HG02678 (cell line): Measurements from ENCODE around the gene DDX49.

Source experiments
- ATAC-seq: cut with Tn5 transposase; IDR thresholded peaks from one replicate; pipeline ENCODE4 v1.9.1; 2021; ENCODE audit warnings: mild to moderate bottlenecking, moderate library complexity; ENCODE audit not compliant: unreplicated experiment

The DDX49 gene, protein sequence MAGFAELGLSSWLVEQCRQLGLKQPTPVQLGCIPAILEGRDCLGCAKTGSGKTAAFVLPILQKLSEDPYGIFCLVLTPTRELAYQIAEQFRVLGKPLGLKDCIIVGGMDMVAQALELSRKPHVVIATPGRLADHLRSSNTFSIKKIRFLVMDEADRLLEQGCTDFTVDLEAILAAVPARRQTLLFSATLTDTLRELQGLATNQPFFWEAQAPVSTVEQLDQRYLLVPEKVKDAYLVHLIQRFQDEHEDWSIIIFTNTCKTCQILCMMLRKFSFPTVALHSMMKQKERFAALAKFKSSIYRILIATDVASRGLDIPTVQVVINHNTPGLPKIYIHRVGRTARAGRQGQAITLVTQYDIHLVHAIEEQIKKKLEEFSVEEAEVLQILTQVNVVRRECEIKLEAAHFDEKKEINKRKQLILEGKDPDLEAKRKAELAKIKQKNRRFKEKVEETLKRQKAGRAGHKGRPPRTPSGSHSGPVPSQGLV

GRCh38 chr19:18919086-18919899 is at the start of gene DDX49, which contains the start of gene COPE:
DDX49 (plus strand) TSS chr19:18919715; CDS start chr19:18919742, 27 bp downstream.
COPE (minus strand) TSS chr19:18919387; CDS start chr19:18919348, 39 bp downstream.
- peak; percentile 95 for ATAC-seq

DNA sequence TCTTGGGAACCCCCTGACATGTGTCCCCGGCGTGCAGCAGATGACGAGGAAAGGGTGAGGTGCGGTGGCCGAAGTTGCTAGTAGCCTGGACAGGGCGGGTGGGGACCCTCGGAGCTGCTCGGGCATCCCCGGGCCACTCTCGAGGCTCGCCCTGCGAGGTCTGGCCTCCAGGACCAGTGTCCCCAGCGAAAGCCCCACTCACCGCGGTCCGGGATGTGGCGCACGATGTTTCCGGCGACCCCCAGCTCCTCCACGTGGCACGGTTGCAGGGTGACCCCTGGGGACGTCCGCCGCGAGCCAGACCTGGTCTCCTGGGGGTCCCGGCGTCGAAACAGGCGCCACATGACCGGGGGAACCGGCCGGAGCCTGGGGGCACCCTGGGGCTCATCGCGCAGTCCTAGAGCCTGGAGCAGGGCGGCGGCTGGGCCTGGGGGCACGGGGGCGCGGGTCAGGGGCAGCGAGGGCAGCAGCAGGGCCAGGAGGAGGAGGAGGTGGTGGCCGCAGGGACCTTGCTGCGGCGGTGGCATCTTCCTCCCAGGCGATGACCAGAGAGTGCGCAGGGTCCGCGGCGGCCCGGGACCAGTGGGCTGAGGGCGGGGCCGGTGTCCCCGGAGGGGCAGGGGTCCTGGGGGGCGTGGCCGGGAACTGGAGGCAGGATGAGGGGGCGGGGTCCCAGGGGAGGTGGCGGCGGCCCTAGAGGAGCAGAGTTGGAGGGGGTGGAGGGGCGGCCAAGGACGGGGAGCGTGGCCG is 49.6 kb upstream of the DDX49 start:
- ATAC-seq: no peak

DNA sequence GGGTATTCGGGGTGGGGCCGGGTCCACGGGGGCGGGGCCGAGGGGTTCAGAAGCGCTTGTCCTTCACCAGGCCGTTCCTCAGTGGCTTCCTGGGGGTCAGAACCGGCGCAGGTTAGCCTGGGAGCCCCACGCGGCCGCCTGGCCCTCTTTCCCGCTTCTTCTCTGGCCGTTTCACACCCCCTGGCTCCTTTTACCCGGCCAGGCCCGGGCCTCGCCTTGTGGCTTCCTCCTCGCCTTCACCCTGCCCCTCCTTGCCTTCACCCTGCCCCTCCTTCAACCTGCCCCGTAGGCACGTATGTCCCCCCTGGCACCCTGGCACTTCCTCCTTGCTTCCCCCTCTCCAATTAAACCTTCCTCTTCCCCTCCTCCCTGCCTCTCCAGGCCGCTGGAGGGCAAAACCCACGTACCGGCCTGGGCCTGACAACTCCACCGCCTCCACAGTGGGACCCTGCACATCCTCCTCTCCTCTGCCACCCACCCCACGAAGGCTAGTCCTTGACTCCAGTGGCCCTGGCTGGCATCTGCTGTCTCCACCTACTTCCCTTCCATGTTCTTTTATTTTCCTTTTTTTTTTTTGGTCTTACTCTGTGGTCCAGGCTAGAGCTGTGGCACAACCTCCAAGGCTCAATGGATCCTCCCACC is 48.9 kb upstream of the DDX49 start:
- no peak for ATAC-seq

- ATAC-seq: no peak
These were observed 48.0 kb upstream of the DDX49 start for GRCh38 chr19:18871543-18871942.

GRCh38 chr19:18875726-18876125 is 43.8 kb upstream of the DDX49 start:
- ATAC-seq: no peak

DNA sequence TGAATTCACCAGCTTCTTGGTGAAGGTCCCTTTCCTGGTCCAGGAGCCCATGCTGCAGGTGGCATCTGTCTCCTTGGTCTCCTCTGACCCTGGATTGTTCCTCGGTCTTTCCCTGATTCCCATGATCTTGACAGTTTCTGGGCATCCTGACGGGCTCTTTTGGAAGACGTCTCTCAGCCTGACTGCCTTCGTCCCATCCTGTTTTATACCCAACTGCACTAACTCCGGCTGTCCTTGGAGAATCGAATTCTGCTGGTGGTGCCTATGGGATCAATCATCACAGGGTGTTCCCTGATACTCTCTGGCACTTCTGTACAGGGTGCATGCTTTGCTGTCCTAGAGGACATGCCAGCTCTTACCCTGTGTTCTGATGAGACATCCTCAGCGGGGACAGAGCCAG is 42.6 kb upstream of the DDX49 start:
- ATAC-seq: no peak

GRCh38 chr19:18878058-18878797 is 41.3 kb upstream of the DDX49 start:
- no peak for ATAC-seq

DNA sequence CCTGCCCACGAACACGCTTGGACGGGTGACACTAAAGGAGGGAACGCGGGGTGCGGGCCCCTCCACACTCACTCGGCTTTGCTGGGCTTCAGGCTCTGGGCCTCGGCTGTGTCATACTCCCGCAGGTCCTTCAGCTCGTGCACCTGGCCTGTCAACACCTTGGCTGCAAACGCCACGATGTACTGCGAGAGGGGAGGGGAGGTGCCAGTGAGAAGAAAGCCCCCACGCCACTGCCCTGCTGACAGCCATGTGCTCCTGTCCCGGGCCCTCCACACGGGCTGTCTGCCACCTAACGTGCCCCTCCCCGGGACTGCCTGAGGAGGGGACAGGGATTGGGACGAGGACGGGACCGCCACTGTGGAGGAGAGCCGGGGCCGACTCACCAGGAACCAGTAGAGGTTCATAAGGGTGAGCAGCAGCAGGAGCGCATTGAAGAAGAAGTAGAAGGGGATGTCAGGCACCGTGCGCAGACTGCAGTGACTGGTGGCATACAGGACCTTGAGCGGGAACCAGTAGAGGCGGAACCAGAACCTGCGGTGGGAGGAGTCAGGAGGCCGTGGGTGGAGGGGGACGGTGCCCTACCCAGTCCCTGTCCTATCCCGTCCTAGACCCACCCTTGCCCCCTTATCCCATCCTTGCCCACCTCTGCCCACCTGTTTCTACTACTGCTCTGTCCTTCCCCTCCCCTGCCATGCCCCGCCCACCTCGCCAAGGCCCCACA is 40.5 kb upstream of the DDX49 start:
- no peak for ATAC-seq

DNA sequence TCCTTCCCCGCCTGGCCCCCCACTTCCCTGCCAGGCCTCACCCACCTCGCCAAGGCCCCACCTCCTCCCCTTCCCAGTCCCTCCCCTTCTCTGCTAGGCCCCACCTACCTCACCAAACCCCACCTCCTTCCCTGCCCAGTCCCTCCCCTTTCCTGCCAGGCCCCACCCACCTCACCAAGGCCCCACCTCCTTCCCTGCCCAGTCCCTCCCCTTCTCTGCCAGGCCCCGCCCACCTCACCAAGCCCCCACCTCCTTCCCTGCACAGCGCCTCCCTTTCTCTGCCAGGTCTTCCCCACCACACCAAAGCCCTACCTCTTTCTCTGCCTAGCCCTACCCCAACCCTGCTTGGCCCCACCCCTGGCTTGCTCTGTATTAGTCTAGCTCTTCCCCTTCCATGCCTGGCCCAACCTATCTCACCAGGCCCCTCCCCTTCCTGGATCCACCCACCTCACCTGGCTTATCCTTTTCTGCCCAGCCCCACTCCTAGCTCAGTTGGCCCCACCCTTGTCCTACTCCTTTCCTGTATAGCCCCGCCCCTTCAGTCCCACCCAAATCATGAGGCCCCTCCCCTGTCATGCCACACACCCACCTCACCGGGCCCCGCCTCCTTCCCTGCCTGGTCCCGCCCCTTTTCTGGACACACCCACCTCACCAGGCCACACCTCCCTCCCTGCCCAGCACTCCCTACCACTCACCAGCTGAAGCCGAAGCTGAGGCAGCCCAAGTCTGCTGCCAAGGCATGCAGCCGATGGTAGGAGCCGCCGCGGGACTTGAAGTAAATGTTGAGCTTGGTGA is 39.7 kb upstream of the DDX49 start:
- no peak for ATAC-seq

- ATAC-seq: no peak
These were observed 38.0 kb upstream of the DDX49 start for GRCh38 chr19:18881491-18881890.

- no peak for ATAC-seq
These were observed 35.8 kb upstream of the DDX49 start for GRCh38 chr19:18883526-18884304.

DNA sequence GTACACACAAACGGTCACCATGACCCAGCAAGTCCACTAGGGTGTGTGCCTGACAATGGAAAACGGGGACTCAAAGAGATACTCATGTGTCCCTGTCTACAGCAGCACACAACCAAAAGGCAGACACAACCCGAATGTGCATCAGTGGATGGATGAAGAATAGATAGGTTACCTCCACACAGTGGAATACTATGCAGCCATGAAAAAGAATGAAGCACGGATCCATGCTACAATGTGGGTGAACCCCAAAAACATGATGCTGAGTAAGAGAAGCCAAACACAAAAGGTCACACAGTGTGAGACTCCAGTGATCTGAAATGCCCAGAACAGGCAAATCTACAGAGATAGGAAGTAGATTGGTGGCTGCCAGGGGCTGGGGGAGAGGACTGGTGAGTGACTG is 32.5 kb upstream of the DDX49 start:
- ATAC-seq: no peak

DNA sequence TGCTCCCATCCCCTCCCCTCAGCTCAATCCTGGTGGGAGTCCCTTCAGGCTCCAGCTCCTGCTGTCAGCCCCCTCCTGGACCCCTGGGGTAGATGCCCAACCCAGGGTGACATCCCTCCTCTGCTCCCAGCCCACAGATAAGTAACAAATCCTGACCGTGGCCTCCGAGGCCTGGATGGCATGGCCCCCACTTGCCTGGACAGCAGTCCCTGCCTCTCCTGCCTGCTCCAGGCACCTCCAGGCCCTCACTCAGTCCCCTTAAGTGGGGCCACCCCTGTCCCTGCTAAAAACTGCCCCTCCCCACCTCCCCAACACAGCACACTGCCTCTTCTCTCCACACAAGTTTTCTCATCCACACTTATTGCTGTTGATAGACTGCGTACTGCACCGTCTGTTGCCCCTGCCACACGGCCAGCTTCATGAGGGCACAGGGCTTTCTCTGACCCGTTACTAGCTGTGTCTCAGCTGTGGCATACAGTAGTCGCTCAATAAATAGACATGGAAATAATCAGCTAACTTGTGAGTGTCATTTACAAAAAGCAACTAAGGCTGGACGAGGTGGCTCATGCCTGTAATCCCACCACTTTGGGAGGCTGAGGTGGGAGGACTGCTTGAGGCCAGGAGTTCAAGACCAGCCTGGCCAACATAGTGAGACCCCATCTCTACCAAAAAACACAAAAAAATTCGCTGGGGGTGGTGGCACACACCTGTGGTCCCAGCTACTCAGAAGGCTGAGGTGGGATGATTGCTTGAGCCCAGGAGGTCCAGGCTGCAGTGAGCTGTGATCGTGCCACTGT is 29.4 kb upstream of the DDX49 start:
- no peak for ATAC-seq

GRCh38 chr19:18893587-18894253 is 25.8 kb upstream of the DDX49 start:
- ATAC-seq: no peak

DNA sequence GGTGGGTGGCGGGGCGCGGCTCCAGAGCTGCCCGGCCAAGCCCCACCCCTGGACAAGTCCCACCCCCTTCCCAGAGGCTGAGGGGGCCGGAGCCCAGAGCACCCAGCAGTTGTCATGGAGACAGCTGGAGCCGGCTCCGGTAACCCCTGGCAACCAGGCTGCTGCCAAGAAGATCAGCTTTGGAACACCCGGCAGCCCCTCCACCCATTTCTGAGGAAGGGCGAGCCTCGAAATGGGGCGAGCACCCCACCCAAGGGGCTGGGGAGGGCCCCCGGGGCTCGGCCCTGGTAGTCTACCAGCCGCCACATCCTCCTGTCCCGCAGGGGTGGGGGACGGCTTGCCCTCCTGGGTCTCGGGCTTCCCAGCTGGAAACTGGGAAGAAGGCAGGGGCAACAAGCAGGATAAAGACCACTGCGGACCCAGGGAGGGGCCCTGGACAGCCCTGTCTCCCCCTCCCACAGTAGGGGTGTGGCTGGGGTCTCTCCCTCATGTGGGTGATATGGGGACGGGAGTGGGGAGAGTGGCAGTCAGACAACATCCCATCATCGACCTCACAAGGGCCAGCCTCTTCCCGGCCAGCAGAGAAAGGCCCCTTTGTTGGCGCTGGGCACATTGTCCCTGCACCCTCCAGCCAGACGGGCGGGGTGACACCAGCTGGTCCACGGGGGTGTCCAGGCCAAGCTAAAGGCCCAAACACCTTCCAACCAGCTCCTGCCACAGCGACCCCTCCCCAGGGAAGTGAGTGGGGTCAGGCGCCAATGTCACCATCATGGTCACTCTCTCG is 25.1 kb upstream of the DDX49 start:
- ATAC-seq: no peak
